Right lobe of liver (tissue), 6 donors: ENCODE results near the gene TJP3. TPM values are rescaled to one million over a fixed set of nuclear protein-coding genes. Genes with fewer than 3 reads are reported as not detected.

Experiments
- ATAC-seq, 4 donors: fragments of 200-7000 bp; cut with Tn5 transposase; one replicate each; pipeline ENCODE4 v1.9.1; 2020; ENCODE audit warnings: mild to moderate bottlenecking in 4 of 4, moderate library complexity in 4 of 4
- DNase-seq, 3 donors: peaks; one replicate each; pipeline ENCODE4 v3.0.0-alpha.2; 2020
- H3K27ac ChIP-seq, 3 donors: fragments of 200-600 bp; one replicate each; pipeline ENCODE4 v1.8.0; 2022
- H3K27me3 ChIP-seq, 2 donors: fragments of 200-600 bp; one replicate each; pipeline ENCODE4 v1.8.0; 2022
- H3K36me3 ChIP-seq, 4 donors: fragments of 200-600 bp; sonication (generic) in 1 of 4; one replicate each; pipeline versions ENCODE4 v1.5.1 to v1.8.0; 2017 to 2022; ENCODE audit warnings: control low read depth in 1 of 4
- H3K4me1 ChIP-seq, 4 donors: fragments of 200-600 bp; sonication (generic) in 1 of 4; one replicate each; pipeline versions ENCODE4 v1.5.1 to v1.8.0; 2017 to 2022; ENCODE audit warnings: control low read depth in 1 of 4
- H3K4me3 ChIP-seq, 3 donors: fragments of 200-600 bp; one replicate each; pipeline ENCODE4 v1.8.0; 2022
- H3K9me3 ChIP-seq, 4 donors: fragments of 200-600 bp; sonication (generic) in 1 of 4; one replicate each; pipeline versions ENCODE4 v1.5.1 to v1.8.0; 2017 to 2022; ENCODE audit warnings: control low read depth in 1 of 4
- POLR2A ChIP-seq: fragments of 450-650 bp; IDR thresholded peaks from one replicate; pipeline ENCODE4 v1.6.1; 2017; ENCODE audit warnings: antibody characterized with exemption, mild to moderate bottlenecking
- WGBS: methylation state at CpG from one replicate; pipeline ENCODE4 v1.1.6; 2018; ENCODE audit warnings: low coverage, low lambda C conversion rate; ENCODE audit not compliant: insufficient coverage; ENCODE audit errors: missing lambda C conversion rate; 5-methylcytosine and 5-hydroxymethylcytosine counted together
- intact Hi-C, 2 donors: fragments of 100-400 bp; cut with DNase I; formaldehyde crosslinking; loops; one replicate each; pipeline versions ENCODE4 v1.11.2 to v1.14.1; 2022
- total RNA-seq, 6 experiments: library from RNA; depleted of rRNA in 2 of 6; stranded (reverse); fragments of >200 nt in 2 of 6; fragmentation: NEBNext Ultra II Directional in 3 of 6; extraction: Animal tissue kit (Norgen Biotek cat#: 25700) in 3 of 6; gene quantifications; one replicate each; pipeline versions ENCODE4 v1.1.0 to v1.2.4, GENCODE V29; 2016 to 2023
- TF ChIP-seq, protein P1 (sequence below), 4 donors: fragments of 200-600 bp in 3 of 4; fragments of 450-650 bp in 1 of 4; IDR thresholded peaks; one replicate each; pipeline versions ENCODE4 v1.5.1 to v1.8.0; 2016 to 2022; ENCODE audit warnings: antibody characterized with exemption in 4 of 4, mild to moderate bottlenecking in 2 of 4
- donor health status: DM: no; HTN: yes; CAD: no.
- donor health status: DM: no; HTN: no; CAD: no.
- donor health status: DM: no; HTN: no; CAD: no.
- donor health status: DM: no; HTN: yes; CAD: no.
- donor health status: DM: no; HTN: yes; CAD: no.

The TJP3 gene
- total RNA-seq, 6 experiments from 2014 or later, result 7.9 to 27.0 (median 16.5) TPM

DNA sequence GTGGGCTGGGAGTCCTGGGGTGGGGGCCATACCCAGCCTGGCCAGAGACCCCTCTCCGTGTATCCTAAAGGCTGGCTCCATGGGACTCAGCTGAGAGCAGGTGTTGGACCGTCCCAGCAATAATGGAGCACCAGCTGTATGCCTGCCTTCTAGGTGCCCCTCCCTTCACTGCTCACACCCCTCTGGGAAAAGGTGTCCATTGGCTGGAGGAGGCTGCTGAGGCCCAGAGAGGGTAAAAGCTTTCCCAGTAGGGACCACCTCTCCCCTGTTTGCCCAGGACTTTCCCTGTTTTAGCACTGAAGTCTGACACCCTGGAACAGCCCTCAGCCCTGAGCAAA lies 67.2 kb downstream of the TJP3 start:
- H3K4me1 ChIP-seq, result no peaks in the 10 kb centered on the region
- no peaks in the 10 kb centered on the region for H3K9me3 ChIP-seq
- H3K4me3 ChIP-seq, result no peak overlapping the region
- WGBS, result no CpG with 5 or more reads among the region's 2 CpGs
- DNase-seq (no peak), ATAC-seq (no peak)
- H3K27ac ChIP-seq, result no peak overlapping the region
- intact Hi-C loops, result no loop called here
- TF ChIP-seq, protein P1, sequence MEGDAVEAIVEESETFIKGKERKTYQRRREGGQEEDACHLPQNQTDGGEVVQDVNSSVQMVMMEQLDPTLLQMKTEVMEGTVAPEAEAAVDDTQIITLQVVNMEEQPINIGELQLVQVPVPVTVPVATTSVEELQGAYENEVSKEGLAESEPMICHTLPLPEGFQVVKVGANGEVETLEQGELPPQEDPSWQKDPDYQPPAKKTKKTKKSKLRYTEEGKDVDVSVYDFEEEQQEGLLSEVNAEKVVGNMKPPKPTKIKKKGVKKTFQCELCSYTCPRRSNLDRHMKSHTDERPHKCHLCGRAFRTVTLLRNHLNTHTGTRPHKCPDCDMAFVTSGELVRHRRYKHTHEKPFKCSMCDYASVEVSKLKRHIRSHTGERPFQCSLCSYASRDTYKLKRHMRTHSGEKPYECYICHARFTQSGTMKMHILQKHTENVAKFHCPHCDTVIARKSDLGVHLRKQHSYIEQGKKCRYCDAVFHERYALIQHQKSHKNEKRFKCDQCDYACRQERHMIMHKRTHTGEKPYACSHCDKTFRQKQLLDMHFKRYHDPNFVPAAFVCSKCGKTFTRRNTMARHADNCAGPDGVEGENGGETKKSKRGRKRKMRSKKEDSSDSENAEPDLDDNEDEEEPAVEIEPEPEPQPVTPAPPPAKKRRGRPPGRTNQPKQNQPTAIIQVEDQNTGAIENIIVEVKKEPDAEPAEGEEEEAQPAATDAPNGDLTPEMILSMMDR (IDR thresholded peaks at IDR 0.05), result no peak
- no peak for TF ChIP-seq POLR2A
- no peaks in the 10 kb centered on the region for H3K36me3 ChIP-seq
- H3K27me3 ChIP-seq, result no peaks in the 10 kb centered on the region

DNA sequence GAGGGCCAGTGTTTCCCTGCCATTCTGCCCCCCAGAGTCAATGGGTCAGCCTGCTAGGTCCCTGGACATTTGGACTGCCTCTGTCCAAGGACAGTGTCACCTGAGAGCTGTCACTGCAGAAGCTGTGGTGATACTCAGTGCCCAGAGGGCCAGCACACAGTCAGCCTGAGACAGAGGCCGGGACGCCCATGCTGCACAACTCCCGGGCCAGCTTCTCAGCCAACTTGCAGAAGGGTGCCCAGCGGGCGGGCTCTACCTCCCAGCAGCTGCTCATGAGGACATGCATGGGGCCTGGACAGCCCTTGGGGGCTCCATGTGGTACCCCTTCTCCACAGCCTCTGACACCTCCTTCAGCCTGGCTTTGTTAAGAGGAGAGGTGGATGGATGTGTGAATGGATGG lies 67.6 kb downstream of the TJP3 start:
- Histone ChIP-seq H3K27ac (no peak overlapping the region), H3K36me3 (no peaks in the 10 kb centered on the region), H3K4me1 (no peaks in the 10 kb centered on the region), H3K4me3 (no peak overlapping the region), H3K9me3 (no peaks in the 10 kb centered on the region), H3K27me3 (no peaks in the 10 kb centered on the region)
- no peak for ATAC-seq
- intact Hi-C loops, result no loop called here
- DNase-seq, result no peak
- WGBS, result 94% methylated on average over 5 of the region's 5 CpGs
- no peak for TF ChIP-seq POLR2A
- TF ChIP-seq, protein P1 (IDR thresholded peaks at IDR 0.05), result no peak

DNA sequence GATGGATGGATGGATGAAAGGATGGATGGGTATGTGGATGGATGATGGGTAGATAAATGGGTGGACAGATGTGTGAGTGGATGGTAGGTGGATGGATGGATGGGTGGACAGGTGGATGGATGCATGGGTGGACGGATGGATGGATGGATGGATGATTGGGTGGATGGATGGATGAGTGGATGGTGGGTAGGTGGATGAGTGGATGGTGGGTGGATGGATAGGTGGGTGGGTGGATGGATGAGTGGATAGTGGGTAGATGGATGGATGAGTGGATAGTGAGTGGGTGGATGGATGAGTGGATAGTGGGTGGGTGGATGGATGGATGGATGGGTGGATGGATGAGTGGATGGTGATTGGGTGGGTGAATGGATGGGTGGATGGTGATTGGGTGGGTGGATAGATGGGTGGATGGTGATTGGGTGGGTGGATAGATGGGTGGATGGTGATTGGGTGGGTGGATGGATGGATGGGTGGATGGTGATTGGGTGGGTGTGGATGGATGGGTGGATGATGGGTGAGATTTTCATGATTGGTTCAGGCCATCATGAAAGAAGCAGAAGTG lies 68.4 kb downstream of the TJP3 start:
- H3K36me3 ChIP-seq, result no peaks in the 10 kb centered on the region
- ATAC-seq (no peak), DNase-seq (no peak)
- 89% methylated on average over 1 of the region's 1 CpG for WGBS
- H3K27me3 ChIP-seq, result no peaks in the 10 kb centered on the region
- H3K4me3 ChIP-seq, result no peak overlapping the region
- no peaks in the 10 kb centered on the region for H3K4me1 ChIP-seq
- intact Hi-C loops, result no loop called here
- H3K9me3 ChIP-seq, result peaks cover 0 to 5% (median 0%) of the 10 kb centered on the region in 4 donors
- TF ChIP-seq, protein P1 (IDR thresholded peaks at IDR 0.05), result no peak
- TF ChIP-seq POLR2A, result no peak
- H3K27ac ChIP-seq, result no peak overlapping the region

DNA sequence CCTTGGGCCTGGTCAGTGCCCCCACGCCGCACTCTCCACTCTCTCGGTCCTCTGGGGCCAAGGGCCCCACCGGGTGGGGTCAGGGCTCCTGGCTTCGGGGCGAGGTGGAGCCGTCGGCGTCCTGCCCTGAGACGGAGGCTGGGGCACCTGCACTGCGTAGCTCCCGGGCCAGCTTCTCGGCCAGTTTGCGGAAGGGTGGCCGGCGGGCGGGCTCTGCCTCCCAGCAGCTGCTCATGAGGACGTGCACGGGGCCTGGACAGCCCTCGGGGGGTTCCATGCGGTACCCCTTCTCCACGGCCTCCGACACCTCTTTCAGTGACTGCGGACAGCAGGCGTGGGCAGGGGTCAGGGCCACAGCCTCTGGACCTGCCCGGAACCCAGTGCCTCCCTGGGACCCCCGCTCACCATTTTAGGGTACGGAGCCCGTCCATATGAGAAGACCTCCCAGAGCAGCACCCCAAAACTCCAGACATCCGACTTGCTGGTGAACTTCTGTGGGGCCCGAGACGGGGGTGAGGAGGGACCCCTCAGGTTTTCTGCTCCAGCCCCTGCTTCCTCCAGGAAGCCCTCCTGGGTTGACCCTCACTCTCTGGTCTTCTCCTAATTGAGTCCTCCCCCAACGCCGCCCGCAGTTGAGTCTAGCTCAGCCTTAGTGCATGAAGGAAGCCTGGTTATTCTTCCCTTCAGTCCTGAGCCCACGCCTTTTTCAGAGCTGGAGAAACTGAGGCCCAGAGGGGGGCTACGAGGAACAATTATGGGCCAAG lies 70.1 kb downstream of the TJP3 start:
- no peak for DNase-seq
- 83% methylated on average over 4 of the region's 37 CpGs for WGBS
- intact Hi-C loops, result no loop called here

More for the DNA sequence above, 70.1 kb downstream of the TJP3 start:
- ATAC-seq, result no peak
- no peaks in the 10 kb centered on the region for H3K36me3 ChIP-seq
- no peak overlapping the region for H3K27ac ChIP-seq
- no peaks in the 10 kb centered on the region for H3K27me3 ChIP-seq
- H3K4me1 ChIP-seq, result no peaks in the 10 kb centered on the region
- peaks cover 0 to 11% (median 0%) of the 10 kb centered on the region in 4 donors for H3K9me3 ChIP-seq
- H3K4me3 ChIP-seq, result no peak overlapping the region
- TF ChIP-seq POLR2A, result no peak
- TF ChIP-seq, protein P1 (IDR thresholded peaks at IDR 0.05), result no peak
